ENCODE measurements around the gene EMILIN2.

Gene EMILIN2

GRCh38 chr18:2822213-2822921 lies 24.4 kb upstream of the EMILIN2 start:
- DNase-seq (ENCODE audit: low read depth in 1 of 2, low spot score in 1 of 2) = no peak
- Histone ChIP-seq H3K27me3 (ENCODE audit: insufficient read depth, poor library complexity, severe bottlenecking) (no peaks in the 10 kb centered on the region), H3K27ac (replicated peaks) (no peak overlapping the region), H3K4me3 (replicated peaks; ENCODE audit: insufficient read depth, low read length) (no peak overlapping the region)
- TF ChIP-seq POLR2AphosphoS5 (IDR thresholded peaks at IDR 0.05; ENCODE audit: low read depth) (no peak), CTCF (IDR thresholded peaks at IDR 0.05; ENCODE audit: insufficient read depth, low read length) (no peak), REST (IDR thresholded peaks at IDR 0.05; ENCODE audit: insufficient replicate concordance, low read depth) (no peak), SPI1 (IDR thresholded peaks at IDR 0.05; ENCODE audit: borderline replicate concordance, low read depth) (no peak), GABPA (IDR thresholded peaks at IDR 0.05; ENCODE audit: low read depth) (no peak)

DNA sequence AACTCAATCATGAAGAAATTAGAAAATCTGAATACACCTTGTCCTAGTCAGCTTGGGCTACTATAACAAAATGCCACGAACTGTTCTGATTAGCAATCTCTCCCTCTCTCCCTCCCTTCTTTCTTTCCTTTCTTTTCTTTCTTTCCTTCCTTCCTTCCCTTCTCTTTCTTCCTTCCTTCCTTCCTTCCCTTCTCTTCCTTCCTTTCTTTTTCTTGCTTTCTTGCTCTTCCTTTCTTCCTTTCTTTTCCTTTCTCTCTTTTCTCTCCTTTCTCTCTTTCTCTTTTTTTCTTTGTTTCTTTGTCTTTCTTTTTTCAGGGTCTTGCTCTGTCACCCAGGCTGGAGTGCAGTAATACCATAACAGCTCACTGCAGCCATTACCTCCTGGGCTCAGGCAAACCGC lies 23.6 kb upstream of the EMILIN2 start:
- Histone ChIP-seq H3K4me3 (replicated peaks; ENCODE audit: insufficient read depth, low read length) (no peak overlapping the region), H3K27me3 (ENCODE audit: insufficient read depth, poor library complexity, severe bottlenecking) (no peaks in the 10 kb centered on the region), H3K27ac (replicated peaks) (no peak overlapping the region)
- DNase-seq (ENCODE audit: low read depth in 1 of 2, low spot score in 1 of 2) = no peak
- no peak for TF ChIP-seq POLR2AphosphoS5 (IDR thresholded peaks at IDR 0.05; ENCODE audit: low read depth)
- TF ChIP-seq CTCF (IDR thresholded peaks at IDR 0.05; ENCODE audit: insufficient read depth, low read length) = no peak
- TF ChIP-seq GABPA (IDR thresholded peaks at IDR 0.05; ENCODE audit: low read depth) = no peak
- no peak for TF ChIP-seq REST (IDR thresholded peaks at IDR 0.05; ENCODE audit: insufficient replicate concordance, low read depth)
- TF ChIP-seq SPI1 (IDR thresholded peaks at IDR 0.05; ENCODE audit: borderline replicate concordance, low read depth) = no peak

- Histone ChIP-seq H3K27ac (replicated peaks) (no peak overlapping the region), H3K27me3 (ENCODE audit: insufficient read depth, poor library complexity, severe bottlenecking) (no peaks in the 10 kb centered on the region), H3K4me3 (replicated peaks; ENCODE audit: insufficient read depth, low read length) (no peak overlapping the region)
- TF ChIP-seq CTCF (IDR thresholded peaks at IDR 0.05; ENCODE audit: insufficient read depth, low read length) (no peak), SPI1 (IDR thresholded peaks at IDR 0.05; ENCODE audit: borderline replicate concordance, low read depth) (no peak), REST (IDR thresholded peaks at IDR 0.05; ENCODE audit: insufficient replicate concordance, low read depth) (no peak), POLR2AphosphoS5 (IDR thresholded peaks at IDR 0.05; ENCODE audit: low read depth) (no peak), GABPA (IDR thresholded peaks at IDR 0.05; ENCODE audit: low read depth) (no peak)
- DNase-seq (ENCODE audit: low read depth in 1 of 2, low spot score in 1 of 2) = no peak
Measured at GRCh38 chr18:2823966-2824365, 22.8 kb upstream of the EMILIN2 start.

Data from HL-60 (cell line).